ENCODE data around the gene BIVM.

- TF ChIP-seq ZNF70 (CRISPR knock-in tag; IDR thresholded peaks at IDR 0.05): no peak
- TF ChIP-seq PATZ1 (CRISPR knock-in tag; IDR thresholded peaks at IDR 0.05; ENCODE audit: borderline replicate concordance): no peak
- no peak for TF ChIP-seq BACH2 (CRISPR knock-in tag; IDR thresholded peaks at IDR 0.05; ENCODE audit: borderline replicate concordance)
- TF ChIP-seq ZFP30 (CRISPR knock-in tag; IDR thresholded peaks at IDR 0.05): no peak
- TF ChIP-seq ZC3H10 (CRISPR knock-in tag; IDR thresholded peaks at IDR 0.05): no peak
- TF ChIP-seq ARNTL (CRISPR knock-in tag; IDR thresholded peaks at IDR 0.05; ENCODE audit: borderline replicate concordance, low read depth): no peak
- no peak for TF ChIP-seq TSHZ2 (CRISPR knock-in tag; IDR thresholded peaks at IDR 0.05)
Measured at GRCh38 chr13:102862624-102863210, 63.8 kb downstream of the BIVM start.

Data from SK-N-SH treated with all-trans-retinoic acid at 6 μM for 48 hours (cell line).